Kidney (tissue), 14 donors: Measurements from ENCODE around the gene KIAA0825. TPM values are rescaled to one million over a fixed set of nuclear protein-coding genes. Genes with fewer than 3 reads are reported as not detected.

ENCODE experiments used
- DNase-seq, 5 donors: peaks; one replicate each; pipeline ENCODE4 v3.0.0-alpha.2; 2013 to 2020
- FAIRE-seq: peaks from 2 replicates; lab custom pipeline; 2012; peaks lifted over from hg19 to GRCh38; lab: Jason Lieb, UNC
- H3K27ac ChIP-seq, 2 donors: one replicate each; pipeline ENCODE4 v1.7.0; 2013; ENCODE audit warnings: low read depth in 2 of 2, low read length in 2 of 2, inconsistent platforms in 1 of 2
- H3K27me3 ChIP-seq: one replicate; pipeline ENCODE4 v1.7.1; 2013; ENCODE audit warnings: low read length, inconsistent platforms; ENCODE audit not compliant: control insufficient read depth, insufficient read depth
- H3K36me3 ChIP-seq, 3 donors: one replicate each; pipeline versions ENCODE4 v1.7.0 to v1.7.1; 2013; ENCODE audit warnings: low read length in 3 of 3, control low read depth in 1 of 3, inconsistent platforms in 1 of 3; ENCODE audit not compliant: insufficient read depth in 3 of 3, control insufficient read depth in 2 of 3
- H3K4me1 ChIP-seq, 3 donors: one replicate each; pipeline versions ENCODE4 v1.7.0 to v1.7.1; 2013; ENCODE audit warnings: low read length in 3 of 3, inconsistent platforms in 1 of 3, low read depth in 1 of 3; ENCODE audit not compliant: control insufficient read depth in 2 of 3, insufficient read depth in 2 of 3
- H3K4me3 ChIP-seq, 3 donors: one replicate each; pipeline versions ENCODE4 v1.7.0 to v1.8.1; 2013; ENCODE audit warnings: low read length in 3 of 3, control low read depth in 1 of 3, inconsistent platforms in 1 of 3
- H3K9ac ChIP-seq, 3 donors: one replicate each; pipeline versions ENCODE4 v1.7.0 to v1.7.1; 2013; ENCODE audit warnings: low read length in 3 of 3, control low read depth in 1 of 3, inconsistent platforms in 1 of 3
- H3K9me3 ChIP-seq, 3 donors: one replicate each; pipeline versions ENCODE4 v1.7.0 to v1.7.1; 2013; ENCODE audit warnings: low read length in 3 of 3, control low read depth in 1 of 3, inconsistent platforms in 1 of 3; ENCODE audit not compliant: control insufficient read depth in 2 of 3, insufficient read depth in 1 of 3
- intact Hi-C: fragments of 100-400 bp; cut with DNase I; formaldehyde crosslinking; loops from one replicate; pipeline ENCODE4 v1.11.1; 2022
- polyA plus RNA-seq: library from polyadenylated mRNA; stranded (reverse); fragments of 350-450 nt; fragmentation: Illumina TruSeq; extraction: RNeasy Lipid Tissue Mini Kit (QIAGEN cat#74804); gene quantifications from one replicate; pipeline ENCODE4 v1.2.3, GENCODE V29; 2014; ENCODE audit warnings: low read depth, low replicate concordance; ENCODE audit not compliant: insufficient read depth
- total RNA-seq: library from RNA; stranded (reverse); fragmentation: NEBNext Ultra II Directional; extraction: Animal tissue kit (Norgen Biotek cat#: 25700); gene quantifications from one replicate; pipeline ENCODE4 v1.2.1, GENCODE V29; 2021
- TF ChIP-seq, protein P1 (sequence below): IDR thresholded peaks from 3 replicates; pipeline ENCODE4 v1.5.1; 2012; ENCODE audit warnings: mild to moderate bottlenecking, moderate library complexity, borderline replicate concordance; ENCODE audit not compliant: insufficient read depth; ENCODE audit errors: extremely low read depth
- donor health status: control.
- donor health status: control.
- donor health status: control.
- donor health status: control.
- donor health status: control.
- donor health status: DM: yes; HTN: yes; CAD: no.
- donor health status: Normal renal cell carcinoma (clear cell type).

KIAA0825 gene
- total and polyA plus RNA-seq, 2 donors from 2014 or later, result 0.80 to 5.4 TPM

DNA sequence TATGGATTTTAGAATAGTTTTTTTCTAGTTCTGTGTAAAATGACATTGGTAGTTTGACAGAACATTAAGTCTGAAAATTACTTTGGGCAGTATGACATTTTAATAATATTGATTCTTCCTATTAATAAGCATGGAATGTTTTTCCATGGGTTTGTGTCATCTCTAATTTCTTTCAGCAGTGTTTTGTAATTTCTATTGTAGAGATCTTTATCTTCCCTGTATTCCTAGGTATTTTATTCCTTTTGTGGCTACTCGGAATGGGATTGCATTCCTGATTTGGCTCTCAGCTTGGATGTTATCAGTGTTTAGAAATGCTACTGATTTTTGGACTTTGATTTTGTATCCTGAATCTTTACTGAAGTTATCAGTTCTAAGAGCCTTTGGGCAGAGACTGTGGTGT is 420.4 kb downstream of the KIAA0825 start:
- H3K4me3 ChIP-seq, result no peak overlapping the region
- H3K4me1 ChIP-seq, result no peaks in the 10 kb centered on the region
- DNase-seq, result no peak
- no peaks in the 10 kb centered on the region for H3K36me3 ChIP-seq
- no peaks in the 10 kb centered on the region for H3K27me3 ChIP-seq
- intact Hi-C loops, result no loop called here
- TF ChIP-seq, protein P1, sequence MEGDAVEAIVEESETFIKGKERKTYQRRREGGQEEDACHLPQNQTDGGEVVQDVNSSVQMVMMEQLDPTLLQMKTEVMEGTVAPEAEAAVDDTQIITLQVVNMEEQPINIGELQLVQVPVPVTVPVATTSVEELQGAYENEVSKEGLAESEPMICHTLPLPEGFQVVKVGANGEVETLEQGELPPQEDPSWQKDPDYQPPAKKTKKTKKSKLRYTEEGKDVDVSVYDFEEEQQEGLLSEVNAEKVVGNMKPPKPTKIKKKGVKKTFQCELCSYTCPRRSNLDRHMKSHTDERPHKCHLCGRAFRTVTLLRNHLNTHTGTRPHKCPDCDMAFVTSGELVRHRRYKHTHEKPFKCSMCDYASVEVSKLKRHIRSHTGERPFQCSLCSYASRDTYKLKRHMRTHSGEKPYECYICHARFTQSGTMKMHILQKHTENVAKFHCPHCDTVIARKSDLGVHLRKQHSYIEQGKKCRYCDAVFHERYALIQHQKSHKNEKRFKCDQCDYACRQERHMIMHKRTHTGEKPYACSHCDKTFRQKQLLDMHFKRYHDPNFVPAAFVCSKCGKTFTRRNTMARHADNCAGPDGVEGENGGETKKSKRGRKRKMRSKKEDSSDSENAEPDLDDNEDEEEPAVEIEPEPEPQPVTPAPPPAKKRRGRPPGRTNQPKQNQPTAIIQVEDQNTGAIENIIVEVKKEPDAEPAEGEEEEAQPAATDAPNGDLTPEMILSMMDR, result no peak
- no peak overlapping the region for H3K27ac ChIP-seq
- no peaks in the 10 kb centered on the region for H3K9me3 ChIP-seq
- no peak overlapping the region for H3K9ac ChIP-seq
- FAIRE-seq, result no peak

DNA sequence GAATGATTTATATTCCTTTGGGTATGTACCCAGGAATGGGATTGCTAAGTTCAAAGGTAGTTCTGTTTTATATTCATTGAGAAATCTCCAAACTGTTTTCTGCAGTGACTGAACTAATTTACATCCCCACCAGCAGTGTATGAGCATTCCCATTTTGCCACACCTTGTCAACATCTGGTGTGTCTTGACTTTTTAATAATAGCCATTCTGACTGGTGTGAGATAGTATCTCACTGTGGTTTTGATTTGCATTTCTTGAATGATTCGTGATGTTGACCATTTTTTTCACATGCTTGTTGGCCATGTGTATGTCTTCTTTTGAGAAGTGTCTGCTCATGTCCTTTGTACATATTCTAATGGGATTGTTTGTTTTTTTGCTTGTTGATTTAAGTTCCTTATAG is 421.5 kb downstream of the KIAA0825 start:
- FAIRE-seq (no peak), DNase-seq (no peak)
- intact Hi-C loops, result no loop called here
- Histone ChIP-seq H3K9me3 (no peaks in the 10 kb centered on the region), H3K4me3 (no peak overlapping the region), H3K36me3 (no peaks in the 10 kb centered on the region), H3K27ac (no peak overlapping the region), H3K27me3 (no peaks in the 10 kb centered on the region), H3K9ac (no peak overlapping the region), H3K4me1 (no peaks in the 10 kb centered on the region)
- TF ChIP-seq, protein P1, result no peak

DNA sequence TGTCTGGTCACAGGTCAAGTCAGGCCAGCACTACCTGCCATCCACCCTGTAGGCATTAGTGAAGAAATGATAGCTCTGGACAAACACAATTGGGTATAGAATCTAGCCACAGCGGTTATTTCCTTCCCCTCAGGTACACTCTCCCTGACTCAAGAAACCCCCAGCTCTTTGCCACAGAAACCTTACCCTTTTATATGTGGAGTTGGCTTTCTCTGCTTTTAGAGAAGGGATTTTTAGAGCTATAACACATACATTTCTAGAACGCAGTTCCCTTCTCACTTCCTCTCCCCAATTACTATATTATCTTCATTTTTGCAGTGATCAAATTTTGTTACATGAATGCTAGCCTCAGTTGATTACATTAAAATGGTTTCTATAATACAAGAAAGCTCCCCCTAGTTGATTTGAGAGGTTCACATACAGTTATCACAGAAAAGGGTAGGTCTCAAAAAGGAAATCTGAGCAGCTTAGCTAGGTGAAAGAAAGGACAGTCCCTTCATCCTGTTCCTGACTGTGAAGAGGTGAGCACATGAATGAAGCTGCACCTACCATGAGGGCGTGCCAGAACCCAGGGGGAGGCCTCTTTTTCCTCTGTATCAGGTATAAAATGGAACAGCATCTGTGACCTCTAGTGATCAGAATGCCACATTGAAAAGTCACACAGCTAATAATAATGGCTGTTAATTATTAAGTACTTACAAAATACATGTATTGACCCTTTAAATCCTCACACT is 425.6 kb downstream of the KIAA0825 start:
- Histone ChIP-seq H3K9me3 (no peaks in the 10 kb centered on the region), H3K4me1 (no peaks in the 10 kb centered on the region), H3K9ac (no peak overlapping the region), H3K4me3 (no peak overlapping the region), H3K36me3 (no peaks in the 10 kb centered on the region), H3K27ac (no peak overlapping the region), H3K27me3 (no peaks in the 10 kb centered on the region)
- intact Hi-C loops, result no loop called here
- TF ChIP-seq, protein P1, result no peak
- no peak for DNase-seq
- no peak for FAIRE-seq
